H1 (cell line): ENCODE measurements around the gene DPPA5. TPM values are rescaled to one million over a fixed set of nuclear protein-coding genes. Genes with fewer than 3 reads are reported as not detected.
A peak's percentile ranks its signal among the peaks of the same experiment; 100 is the strongest.

Experiments
- EZH2 ChIP-seq: fragments of 200-600 bp; sonication (generic); IDR thresholded peaks from 2 replicates; pipeline ENCODE4 v1.7.1; 2012; ENCODE audit warnings: low read depth, mild to moderate bottlenecking, moderate library complexity, low read length, inconsistent platforms; ENCODE audit not compliant: severe bottlenecking
- NANOG ChIP-seq: IDR thresholded peaks from 2 replicates; pipeline ENCODE4 v1.6.1; 2011; ENCODE audit warnings: low read length, low read depth, mild to moderate bottlenecking, inconsistent platforms; ENCODE audit not compliant: insufficient read depth, poor library complexity, severe bottlenecking
- PHF8 ChIP-seq: fragments of 200-600 bp; sonication (generic); conservative IDR thresholded peaks from 2 replicates; pipeline ENCODE4 v1.7.1; 2012; ENCODE audit warnings: low read depth, mild to moderate bottlenecking, inconsistent platforms, low read length, moderate library complexity
- RBBP5 ChIP-seq: IDR thresholded peaks from 2 replicates; pipeline ENCODE4 v1.7.1; 2012; ENCODE audit warnings: low read depth, mild to moderate bottlenecking, inconsistent platforms, low read length, moderate library complexity, borderline replicate concordance
- SP1 ChIP-seq: IDR thresholded peaks from 2 replicates; pipeline ENCODE4 v1.6.1; 2011; ENCODE audit warnings: low read depth, low read length
- TCF12 ChIP-seq: IDR thresholded peaks from 2 replicates; pipeline ENCODE4 v1.6.1; 2011; ENCODE audit warnings: low read depth, mild to moderate bottlenecking, low read length
- TEAD4 ChIP-seq: IDR thresholded peaks from 2 replicates; pipeline ENCODE4 v1.6.1; 2012; ENCODE audit warnings: low read depth, low read length, inconsistent platforms, mixed read lengths
- polyA plus RNA-seq, 7 experiments: library from polyadenylated mRNA; depleted of rRNA in 3 of 7; stranded (reverse) in 5 of 7; unstranded in 2 of 7; fragments of >200 nt in 5 of 7; fragments of 200-250 nt in 2 of 7; gene quantifications; 1 replicate in 5 of 7; 2 replicates in 1 of 7; 4 replicates in 1 of 7; pipeline versions ENCODE4 v1.2.1 to v1.2.3, GENCODE V29; 2011 to 2013; ENCODE audit warnings: missing spikeins in 2 of 7, mixed read lengths in 2 of 7
- total RNA-seq: library from RNA; stranded (reverse); fragmentation: NEBNext Ultra II Directional; extraction: Animal tissue kit (Norgen Biotek cat#: 25700); gene quantifications from 2 replicates; pipeline ENCODE4 v1.2.1, GENCODE V29; 2021
- TF ChIP-seq, protein P1 (sequence below), 3 experiments: IDR thresholded peaks; 1 replicate in 2 of 3; 2 replicates in 1 of 3; pipeline versions ENCODE4 v1.5.1 to v1.6.1; 2011; ENCODE audit warnings: low read length in 3 of 3, mild to moderate bottlenecking in 3 of 3, inconsistent platforms in 2 of 3, low read depth in 1 of 3, moderate library complexity in 1 of 3; ENCODE audit not compliant: insufficient read depth in 1 of 3; ENCODE audit errors: control extremely low read depth in 1 of 3
- TF ChIP-seq, protein P2 (sequence below): IDR thresholded peaks from 2 replicates; pipeline ENCODE4 v1.6.1; 2012; ENCODE audit warnings: inconsistent platforms

The DPPA5 gene
- total and polyA plus RNA-seq, 2 of the 8 experiments (the other 6 are each of a cell fraction or from before 2014, with no cell fraction given) = 2.0 to 2.9 TPM

DNA sequence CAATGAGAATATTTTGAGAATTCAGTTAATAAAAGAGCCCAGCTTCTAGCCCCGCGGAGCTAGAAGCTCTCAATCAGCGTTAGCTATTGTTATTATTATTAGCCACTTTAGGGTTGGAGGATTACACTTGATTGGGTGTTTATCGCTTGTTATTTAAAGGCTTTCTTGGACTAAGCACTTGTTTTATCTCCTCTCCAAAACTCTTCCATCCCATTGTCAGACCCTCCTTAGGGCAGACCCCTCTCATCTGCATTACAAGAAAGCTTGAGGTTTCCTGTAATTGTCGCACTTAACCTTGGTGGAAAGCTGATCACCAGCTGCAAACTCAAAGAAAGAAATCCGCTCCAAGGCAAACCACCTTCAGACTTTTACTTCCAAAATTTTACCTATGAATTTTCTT lies 4.8 kb downstream of the DPPA5 start (continued):
- TF ChIP-seq, protein P1, sequence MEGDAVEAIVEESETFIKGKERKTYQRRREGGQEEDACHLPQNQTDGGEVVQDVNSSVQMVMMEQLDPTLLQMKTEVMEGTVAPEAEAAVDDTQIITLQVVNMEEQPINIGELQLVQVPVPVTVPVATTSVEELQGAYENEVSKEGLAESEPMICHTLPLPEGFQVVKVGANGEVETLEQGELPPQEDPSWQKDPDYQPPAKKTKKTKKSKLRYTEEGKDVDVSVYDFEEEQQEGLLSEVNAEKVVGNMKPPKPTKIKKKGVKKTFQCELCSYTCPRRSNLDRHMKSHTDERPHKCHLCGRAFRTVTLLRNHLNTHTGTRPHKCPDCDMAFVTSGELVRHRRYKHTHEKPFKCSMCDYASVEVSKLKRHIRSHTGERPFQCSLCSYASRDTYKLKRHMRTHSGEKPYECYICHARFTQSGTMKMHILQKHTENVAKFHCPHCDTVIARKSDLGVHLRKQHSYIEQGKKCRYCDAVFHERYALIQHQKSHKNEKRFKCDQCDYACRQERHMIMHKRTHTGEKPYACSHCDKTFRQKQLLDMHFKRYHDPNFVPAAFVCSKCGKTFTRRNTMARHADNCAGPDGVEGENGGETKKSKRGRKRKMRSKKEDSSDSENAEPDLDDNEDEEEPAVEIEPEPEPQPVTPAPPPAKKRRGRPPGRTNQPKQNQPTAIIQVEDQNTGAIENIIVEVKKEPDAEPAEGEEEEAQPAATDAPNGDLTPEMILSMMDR (IDR thresholded peaks at IDR 0.05; ENCODE audit: control extremely low read depth in 1 of 3, insufficient read depth in 1 of 3, low read depth in 1 of 3, low read length in 3 of 3) = no peak
- no peak for TF ChIP-seq PHF8
- peak; percentile 85 for TF ChIP-seq SP1
- TF ChIP-seq, protein P2, sequence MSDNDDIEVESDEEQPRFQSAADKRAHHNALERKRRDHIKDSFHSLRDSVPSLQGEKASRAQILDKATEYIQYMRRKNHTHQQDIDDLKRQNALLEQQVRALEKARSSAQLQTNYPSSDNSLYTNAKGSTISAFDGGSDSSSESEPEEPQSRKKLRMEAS = no peak
- TF ChIP-seq RBBP5 = no peak
- no peak for TF ChIP-seq EZH2
- peak; percentile 99 for TF ChIP-seq NANOG
- peak; percentile 94 for TF ChIP-seq TCF12
- no peak for TF ChIP-seq TEAD4
